Progenitor cell of endocrine pancreas (in vitro differentiated cells): ENCODE measurements around the gene MRPL55. TPM values are rescaled to one million over a fixed set of nuclear protein-coding genes. Genes with fewer than 3 reads are reported as not detected.

Experiments used
- DNase-seq: peaks from one replicate; pipeline ENCODE4 v3.0.0; 2021; ENCODE audit warnings: low spot score; ENCODE audit not compliant: unreplicated experiment
- H3K27ac Mint-ChIP-seq: 2 replicates; pipeline ENCODE4 v1.8.0; 2021; ENCODE audit warnings: mild to moderate bottlenecking, moderate library complexity, mixed read lengths
- H3K27me3 Mint-ChIP-seq: 2 replicates; pipeline ENCODE4 v1.8.0; 2021; ENCODE audit warnings: mixed read lengths
- H3K36me3 Mint-ChIP-seq: 2 replicates; pipeline ENCODE4 v1.8.0; 2022; ENCODE audit warnings: mixed read lengths; ENCODE audit not compliant: insufficient read depth
- H3K4me1 Mint-ChIP-seq: 2 replicates; pipeline ENCODE4 v1.8.0; 2021; ENCODE audit warnings: low read depth, mixed read lengths
- H3K4me3 Mint-ChIP-seq: 2 replicates; pipeline ENCODE4 v1.8.0; 2021; ENCODE audit warnings: low read depth, mild to moderate bottlenecking, moderate library complexity, mixed read lengths
- H3K9me3 Mint-ChIP-seq: 2 replicates; pipeline ENCODE4 v1.8.0; 2021; ENCODE audit warnings: low read depth, mixed read lengths
- total RNA-seq: library from RNA; stranded (reverse); gene quantifications from 2 replicates; pipeline ENCODE4 v1.2.1, GENCODE V29; 2021
- TF ChIP-seq, protein P1 (sequence below): fragments of 200-600 bp; sonication (generic); IDR thresholded peaks from one replicate; pipeline ENCODE4 v1.5.0; 2021; ENCODE audit warnings: antibody characterized with exemption, mild to moderate bottlenecking; ENCODE audit not compliant: unreplicated experiment

Gene MRPL55
- total RNA-seq, 1 donor from 2014 or later, result 50.3 TPM

DNA sequence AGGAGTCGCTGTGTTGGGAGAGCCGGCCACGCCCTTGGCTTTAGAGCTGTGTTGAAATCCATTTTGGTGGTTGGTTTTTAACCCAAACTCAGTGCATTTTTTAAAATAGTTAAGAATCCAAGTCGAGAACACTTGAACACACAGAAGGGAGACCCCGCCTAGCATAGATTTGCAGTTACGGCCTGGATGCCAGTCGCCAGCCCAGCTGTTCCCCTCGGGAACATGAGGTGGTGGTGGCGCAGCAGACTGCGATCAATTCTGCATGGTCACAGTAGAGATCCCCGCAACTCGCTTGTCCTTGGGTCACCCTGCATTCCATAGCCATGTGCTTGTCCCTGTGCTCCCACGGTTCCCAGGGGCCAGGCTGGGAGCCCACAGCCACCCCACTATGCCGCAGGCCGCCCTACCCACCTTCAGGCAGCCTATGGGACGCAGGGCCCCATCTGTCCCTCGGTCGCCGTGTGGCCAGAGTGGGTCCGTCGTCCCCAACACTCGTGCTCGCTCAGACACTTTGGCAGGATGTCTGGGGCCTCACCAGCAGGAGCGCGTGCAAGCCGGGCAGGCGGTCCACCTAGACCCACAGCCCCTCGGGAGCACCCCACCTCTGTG is 10.7 kb downstream of the MRPL55 start:
- no peak for DNase-seq
- Mint-ChIP-seq H3K36me3 (peaks cover 28% of the 10 kb centered on the region), H3K4me3 (no peak overlapping the region), H3K9me3 (peaks cover 14% of the 10 kb centered on the region), H3K4me1 (peaks cover 4% of the 10 kb centered on the region), H3K27me3 (no peaks in the 10 kb centered on the region), H3K27ac (no peak overlapping the region)
- TF ChIP-seq, protein P1, sequence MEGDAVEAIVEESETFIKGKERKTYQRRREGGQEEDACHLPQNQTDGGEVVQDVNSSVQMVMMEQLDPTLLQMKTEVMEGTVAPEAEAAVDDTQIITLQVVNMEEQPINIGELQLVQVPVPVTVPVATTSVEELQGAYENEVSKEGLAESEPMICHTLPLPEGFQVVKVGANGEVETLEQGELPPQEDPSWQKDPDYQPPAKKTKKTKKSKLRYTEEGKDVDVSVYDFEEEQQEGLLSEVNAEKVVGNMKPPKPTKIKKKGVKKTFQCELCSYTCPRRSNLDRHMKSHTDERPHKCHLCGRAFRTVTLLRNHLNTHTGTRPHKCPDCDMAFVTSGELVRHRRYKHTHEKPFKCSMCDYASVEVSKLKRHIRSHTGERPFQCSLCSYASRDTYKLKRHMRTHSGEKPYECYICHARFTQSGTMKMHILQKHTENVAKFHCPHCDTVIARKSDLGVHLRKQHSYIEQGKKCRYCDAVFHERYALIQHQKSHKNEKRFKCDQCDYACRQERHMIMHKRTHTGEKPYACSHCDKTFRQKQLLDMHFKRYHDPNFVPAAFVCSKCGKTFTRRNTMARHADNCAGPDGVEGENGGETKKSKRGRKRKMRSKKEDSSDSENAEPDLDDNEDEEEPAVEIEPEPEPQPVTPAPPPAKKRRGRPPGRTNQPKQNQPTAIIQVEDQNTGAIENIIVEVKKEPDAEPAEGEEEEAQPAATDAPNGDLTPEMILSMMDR, result no peak

DNA sequence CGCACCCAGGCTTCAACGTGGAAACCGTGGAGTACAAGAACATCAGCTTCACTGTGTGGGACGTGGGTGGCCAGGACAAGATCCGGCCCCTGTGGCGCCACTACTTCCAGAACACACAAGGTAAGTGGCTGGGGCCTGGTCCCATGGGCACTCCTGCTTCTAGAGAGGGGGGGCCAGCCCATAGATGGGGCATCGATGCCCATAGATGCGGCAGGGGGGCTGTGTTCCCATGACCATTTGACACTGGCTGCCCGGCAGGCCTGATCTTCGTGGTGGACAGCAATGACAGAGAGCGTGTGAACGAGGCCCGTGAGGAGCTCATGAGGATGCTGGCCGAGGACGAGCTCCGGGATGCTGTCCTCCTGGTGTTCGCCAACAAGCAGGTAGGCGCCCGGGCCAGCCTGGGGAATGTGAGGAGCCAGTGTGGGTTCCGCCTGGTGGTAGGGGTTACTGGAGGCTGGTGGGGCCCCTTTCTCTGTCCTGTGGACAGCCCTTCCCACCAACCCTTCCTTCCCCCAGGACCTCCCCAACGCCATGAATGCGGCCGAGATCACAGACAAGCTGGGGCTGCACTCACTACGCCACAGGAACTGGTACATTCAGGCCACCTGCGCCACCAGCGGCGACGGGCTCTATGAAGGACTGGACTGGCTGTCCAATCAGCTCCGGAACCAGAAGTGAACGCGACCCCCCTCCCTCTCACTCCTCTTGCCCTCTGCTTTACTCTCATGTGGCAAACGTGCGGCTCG is 11.6 kb downstream of the MRPL55 start:
- H3K4me1 Mint-ChIP-seq, result peaks cover 4% of the 10 kb centered on the region
- H3K4me3 Mint-ChIP-seq, result no peak overlapping the region
- TF ChIP-seq, protein P1, result no peak
- peaks cover 29% of the 10 kb centered on the region for H3K36me3 Mint-ChIP-seq
- no peak for DNase-seq
- peaks cover 14% of the 10 kb centered on the region for H3K9me3 Mint-ChIP-seq
- H3K27me3 Mint-ChIP-seq, result no peaks in the 10 kb centered on the region
- H3K27ac Mint-ChIP-seq, result peak overlapping the region; percentile 45

DNA sequence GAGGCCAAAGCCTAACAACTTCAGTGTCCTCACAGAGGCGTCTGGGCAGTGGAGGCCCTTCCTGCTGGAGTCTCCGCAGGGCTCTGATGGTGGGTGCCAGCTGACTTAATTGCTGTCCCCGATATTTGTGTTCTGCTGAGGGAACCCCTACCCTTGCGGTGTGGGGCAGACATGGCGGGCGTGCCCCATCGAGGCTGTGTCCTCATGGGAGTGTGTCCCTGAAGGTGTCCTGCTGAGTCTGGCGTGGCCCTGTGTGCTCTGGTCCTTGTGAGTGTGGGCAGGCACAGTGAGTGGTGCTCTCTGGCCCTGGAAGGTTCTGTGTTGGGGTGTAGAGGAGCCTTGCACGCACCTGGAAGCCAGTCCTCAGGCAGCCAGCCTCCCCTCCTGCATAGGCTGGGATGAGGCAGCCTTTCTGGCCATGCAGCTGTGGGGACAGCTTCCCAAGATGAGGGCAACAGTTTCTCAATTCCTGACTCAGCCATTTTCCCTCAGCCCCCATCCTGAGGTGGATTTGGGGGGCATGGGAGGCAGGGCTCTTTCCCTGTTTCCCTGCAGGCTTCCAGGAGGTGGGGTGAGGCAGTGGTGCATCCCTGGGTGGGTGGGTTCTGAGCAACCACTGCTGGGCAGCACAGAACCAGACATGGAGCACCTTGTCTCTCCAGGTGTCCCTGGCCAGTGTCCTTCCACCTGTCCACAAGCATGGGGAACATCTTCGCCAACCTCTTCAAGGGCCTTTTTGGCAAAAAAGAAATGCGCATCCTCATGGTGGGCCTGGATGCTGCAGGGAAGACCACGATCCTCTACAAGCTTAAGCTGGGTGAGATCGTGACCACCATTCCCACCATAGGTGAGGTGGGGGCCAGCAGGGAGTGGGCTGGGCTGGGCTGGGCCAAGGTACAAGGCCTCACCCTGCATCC is 12.4 kb downstream of the MRPL55 start:
- TF ChIP-seq, protein P1, result no peak
- Mint-ChIP-seq H3K27me3 (no peaks in the 10 kb centered on the region), H3K4me3 (no peak overlapping the region), H3K9me3 (peaks cover 14% of the 10 kb centered on the region), H3K36me3 (peaks cover 34% of the 10 kb centered on the region), H3K4me1 (peaks cover 8% of the 10 kb centered on the region), H3K27ac (no peak overlapping the region)
- no peak for DNase-seq

DNA sequence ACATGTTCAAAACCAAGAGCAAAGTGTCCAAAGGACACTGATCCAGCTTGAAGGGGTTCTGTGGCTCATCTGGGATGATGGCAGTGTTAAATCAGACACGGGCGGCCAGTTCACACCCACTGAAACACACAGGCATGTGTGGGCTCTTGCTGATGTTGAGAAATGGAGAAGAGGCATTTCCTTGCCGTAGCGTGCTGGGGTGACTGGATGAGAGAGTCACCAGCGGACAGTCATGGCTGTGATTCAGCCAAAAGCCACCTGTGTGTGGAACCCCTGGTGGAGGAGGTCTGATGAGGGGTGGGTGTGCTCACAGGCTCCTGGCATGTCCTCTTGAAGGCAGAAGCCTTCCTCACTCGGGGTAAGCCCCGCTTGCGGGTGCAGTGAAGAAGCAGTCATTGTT is 13.2 kb downstream of the MRPL55 start:
- Mint-ChIP-seq H3K27ac (peak overlapping the region; percentile 92), H3K4me1 (peaks cover 7% of the 10 kb centered on the region), H3K4me3 (no peak overlapping the region), H3K36me3 (peaks cover 33% of the 10 kb centered on the region), H3K9me3 (peaks cover 14% of the 10 kb centered on the region), H3K27me3 (no peaks in the 10 kb centered on the region)
- TF ChIP-seq, protein P1, result no peak
- DNase-seq, result no peak

DNA sequence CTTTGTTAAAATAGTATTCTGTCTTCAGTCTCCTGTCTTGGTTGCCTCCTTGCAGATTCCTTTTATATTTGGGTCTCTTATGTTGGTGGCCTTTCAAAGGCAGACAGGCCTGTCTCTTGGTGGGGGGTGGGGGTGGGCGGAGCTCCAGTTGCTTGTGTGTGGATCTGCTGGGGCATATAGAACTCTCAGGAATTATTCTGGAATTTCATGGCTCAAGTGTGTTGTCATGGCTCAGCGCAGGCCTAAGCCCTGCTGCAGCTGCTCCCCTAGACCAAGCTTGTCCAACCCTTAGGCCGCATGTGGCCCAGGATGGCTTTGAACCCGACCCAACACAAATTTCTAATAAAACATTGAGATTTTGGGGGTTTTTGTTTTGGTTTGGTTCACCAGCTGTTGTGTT is 13.9 kb downstream of the MRPL55 start:
- peaks cover 13% of the 10 kb centered on the region for H3K4me1 Mint-ChIP-seq
- TF ChIP-seq, protein P1, result no peak
- H3K36me3 Mint-ChIP-seq, result peaks cover 33% of the 10 kb centered on the region
- peaks cover 14% of the 10 kb centered on the region for H3K9me3 Mint-ChIP-seq
- no peaks in the 10 kb centered on the region for H3K27me3 Mint-ChIP-seq
- DNase-seq, result no peak
- no peak overlapping the region for H3K4me3 Mint-ChIP-seq
- no peak overlapping the region for H3K27ac Mint-ChIP-seq
